ENCODE data around the gene EPGN.

DNA sequence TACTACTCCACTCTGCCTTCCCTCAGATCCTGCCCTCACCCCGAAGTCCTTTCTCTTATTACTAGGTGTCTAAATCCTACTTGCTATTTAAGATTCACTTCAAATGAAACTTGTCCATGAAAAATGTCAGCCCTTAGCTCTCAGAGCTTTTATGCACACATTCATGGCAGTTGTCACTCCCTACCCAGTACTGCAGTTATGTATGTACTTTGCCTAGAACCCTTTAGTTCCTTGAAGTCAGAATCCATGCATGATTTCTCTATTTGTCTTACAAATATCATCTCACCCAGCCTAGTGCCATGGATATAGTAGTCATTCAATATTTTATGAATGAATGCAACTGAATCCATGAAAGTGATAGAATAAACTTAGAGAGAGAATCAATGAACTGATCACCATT, 3.3 kb upstream of the EPGN start:
- TF ChIP-seq POLR2AphosphoS5 (IDR thresholded peaks at IDR 0.05) (no peak), CTCF (IDR thresholded peaks at IDR 0.05 in 8 of 11, conservative IDR thresholded peaks at IDR 0.05 in 3 of 11) (no peak)
